GM19240 (cell line): ENCODE measurements around the gene KCTD16.

Experiments
- DNase-seq: peaks from one replicate; pipeline ENCODE4 v3.0.0; 2011; ENCODE audit warnings: low spot score; ENCODE audit not compliant: insufficient read length

Gene KCTD16

GRCh38 chr5:144162686-144163085 lies 8.0 kb upstream of the KCTD16 start:
- DNase-seq, result no peak

- no peak for DNase-seq
Observed at GRCh38 chr5:144166696-144167095, 4.0 kb upstream of the KCTD16 start.

- DNase-seq, result no peak
Observed at GRCh38 chr5:144167998-144168397, 2.7 kb upstream of the KCTD16 start.

- no peak for DNase-seq
Observed at GRCh38 chr5:144169904-144170275, 783 bp upstream of the KCTD16 start.

GRCh38 chr5:144173766-144174165 lies 3.1 kb downstream of the KCTD16 start:
- DNase-seq, result no peak

- DNase-seq, result no peak
Observed at GRCh38 chr5:144177548-144177947, 6.9 kb downstream of the KCTD16 start.

GRCh38 chr5:144179226-144179625 lies 8.6 kb downstream of the KCTD16 start:
- no peak for DNase-seq

- no peak for DNase-seq
Observed at GRCh38 chr5:144183254-144183889, 12.7 kb downstream of the KCTD16 start.

- DNase-seq, result no peak
Observed at GRCh38 chr5:144187699-144188294, 17.1 kb downstream of the KCTD16 start.

GRCh38 chr5:144189800-144190429 lies 19.2 kb downstream of the KCTD16 start:
- no peak for DNase-seq

GRCh38 chr5:144191531-144191930 lies 20.9 kb downstream of the KCTD16 start:
- DNase-seq, result no peak

- DNase-seq, result peak; percentile 26
Observed at GRCh38 chr5:144191998-144192397, 21.3 kb downstream of the KCTD16 start.

- DNase-seq, result no peak
Observed at GRCh38 chr5:144192661-144193060, 22.0 kb downstream of the KCTD16 start.

- DNase-seq, result no peak
Observed at GRCh38 chr5:144194144-144194543, 23.5 kb downstream of the KCTD16 start.

GRCh38 chr5:144195448-144195847 lies 24.8 kb downstream of the KCTD16 start:
- no peak for DNase-seq

- DNase-seq, result no peak
Observed at GRCh38 chr5:144196612-144197011, 25.9 kb downstream of the KCTD16 start.

GRCh38 chr5:144198386-144198785 lies 27.7 kb downstream of the KCTD16 start:
- no peak for DNase-seq

- no peak for DNase-seq
Observed at GRCh38 chr5:144201588-144201987, 30.9 kb downstream of the KCTD16 start.

GRCh38 chr5:144202072-144202471 lies 31.4 kb downstream of the KCTD16 start:
- no peak for DNase-seq

GRCh38 chr5:144202726-144203125 lies 32.1 kb downstream of the KCTD16 start:
- no peak for DNase-seq

GRCh38 chr5:144203750-144204596 lies 33.3 kb downstream of the KCTD16 start:
- no peak for DNase-seq

GRCh38 chr5:144205141-144205551 lies 34.5 kb downstream of the KCTD16 start:
- no peak for DNase-seq
